Pons (tissue), 1 donor: ENCODE results near the gene CLIC6.

ENCODE experiments used
- DNase-seq: peaks from one replicate; pipeline ENCODE4 v3.0.0-alpha.2; 2016; ENCODE audit warnings: low spot score

CLIC6 gene

GRCh38 chr21:34728479-34728878 is 59.7 kb downstream of the CLIC6 start:
- DNase-seq, result no peak

GRCh38 chr21:34730194-34730593 is 61.4 kb downstream of the CLIC6 start:
- DNase-seq, result no peak

- DNase-seq, result no peak
Measured at GRCh38 chr21:34730756-34731445, 62.1 kb downstream of the CLIC6 start.

GRCh38 chr21:34732388-34732821 is 63.6 kb downstream of the CLIC6 start:
- DNase-seq, result no peak

GRCh38 chr21:34733852-34734251 is 65.1 kb downstream of the CLIC6 start:
- no peak for DNase-seq

- DNase-seq, result no peak
Measured at GRCh38 chr21:34734696-34735095, 65.9 kb downstream of the CLIC6 start.

- no peak for DNase-seq
Measured at GRCh38 chr21:34736116-34736874, 67.5 kb downstream of the CLIC6 start.

GRCh38 chr21:34737115-34737514 is 68.3 kb downstream of the CLIC6 start:
- DNase-seq, result no peak

GRCh38 chr21:34740198-34740597 is 71.4 kb downstream of the CLIC6 start:
- DNase-seq, result no peak

GRCh38 chr21:34743285-34743684 is 74.5 kb downstream of the CLIC6 start:
- DNase-seq, result no peak

- DNase-seq, result no peak
Measured at GRCh38 chr21:34743831-34744230, 75.0 kb downstream of the CLIC6 start.

GRCh38 chr21:34744801-34745200 is 76.0 kb downstream of the CLIC6 start:
- no peak for DNase-seq

GRCh38 chr21:34745557-34746255 is 76.9 kb downstream of the CLIC6 start:
- DNase-seq, result peak; percentile 69

- no peak for DNase-seq
Measured at GRCh38 chr21:34748862-34749261, 80.1 kb downstream of the CLIC6 start.

GRCh38 chr21:34754690-34755647 is 86.2 kb downstream of the CLIC6 start:
- no peak for DNase-seq

GRCh38 chr21:34761758-34762330 is 93.0 kb downstream of the CLIC6 start:
- no peak for DNase-seq

GRCh38 chr21:34762786-34763185 is 94.0 kb downstream of the CLIC6 start:
- DNase-seq, result no peak

GRCh38 chr21:34764715-34765284 is 96.0 kb downstream of the CLIC6 start:
- DNase-seq, result no peak

- no peak for DNase-seq
Measured at GRCh38 chr21:34765619-34766018, 96.8 kb downstream of the CLIC6 start.

- no peak for DNase-seq
Measured at GRCh38 chr21:34766862-34767261, 98.1 kb downstream of the CLIC6 start.
